ENCODE data around the gene SMIM26.

DNA sequence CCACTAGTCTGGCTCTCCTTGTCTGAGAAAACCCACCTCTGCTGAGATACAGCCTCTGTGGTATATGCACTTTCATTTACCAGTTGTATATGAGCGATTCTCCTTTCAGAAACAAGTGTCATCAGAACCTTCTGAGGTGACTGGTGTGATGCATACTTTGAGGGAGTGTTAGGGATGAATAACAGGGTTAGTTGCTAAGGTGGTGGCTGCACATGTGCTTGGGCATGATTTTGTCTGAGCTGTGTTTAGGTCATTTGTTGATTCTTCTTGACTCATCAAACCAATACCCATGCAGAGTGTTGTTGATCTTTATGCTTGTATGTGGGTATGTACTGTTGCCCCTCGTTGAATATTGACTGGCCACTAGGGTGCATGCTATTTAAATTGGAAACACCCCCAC, 46.3 kb downstream of the SMIM26 start:
- TF ChIP-seq CTCF (conservative IDR thresholded peaks at IDR 0.05) (no peak), EZH2 (IDR thresholded peaks at IDR 0.05; ENCODE audit: low read depth) (no peak)

Measured in PC-9 (cell line).